Neural cell (in vitro differentiated cells): ENCODE measurements around the gene PPP1R14B. TPM values are rescaled to one million over a fixed set of nuclear protein-coding genes. Genes with fewer than 3 reads are reported as not detected.

Experiments
- H2AFZ ChIP-seq: fragments of 200-600, 300-800 bp; sonication (generic), shearing (Covaris generic); 2 replicates; pipeline ENCODE4 v1.6.0; 2014; ENCODE audit warnings: low read depth, mild to moderate bottlenecking, antibody characterized with exemption, low read length, moderate library complexity
- H3F3A ChIP-seq: fragments of 200-600 bp; shearing (Covaris generic); 2 replicates; pipeline ENCODE4 v1.6.1; 2016; ENCODE audit warnings: mild to moderate bottlenecking, moderate library complexity, mixed read lengths, antibody characterized with exemption, low read length; ENCODE audit not compliant: insufficient read depth, poor library complexity, severe bottlenecking
- H3K27ac ChIP-seq: fragments of 200-600, 300-800 bp; sonication (generic), shearing (Covaris generic); 2 replicates; pipeline ENCODE4 v1.5.1; 2014; ENCODE audit warnings: mild to moderate bottlenecking, low read length, moderate library complexity
- H3K27me3 ChIP-seq: fragments of 300-800, 200-600 bp; sonication (generic), shearing (Covaris generic); 2 replicates; pipeline ENCODE4 v1.6.0; 2014; ENCODE audit warnings: mild to moderate bottlenecking, low read depth, low read length, moderate library complexity; ENCODE audit not compliant: insufficient read depth
- H3K36me3 ChIP-seq: fragments of 300-800, 200-600 bp; sonication (generic), shearing (Covaris generic); 2 replicates; pipeline ENCODE4 v1.5.1; 2014; ENCODE audit warnings: mild to moderate bottlenecking, antibody characterized with exemption, low read length, moderate library complexity; ENCODE audit not compliant: insufficient read depth
- H3K4me2 ChIP-seq: fragments of 300-800, 200-600 bp; sonication (generic), shearing (Covaris generic); 2 replicates; pipeline ENCODE4 v1.6.0; 2014; ENCODE audit warnings: mild to moderate bottlenecking, low read length
- H3K4me3 ChIP-seq: fragments of 300-800, 200-600 bp; sonication (generic), shearing (Covaris generic); 2 replicates; pipeline ENCODE4 v1.5.1; 2014; ENCODE audit warnings: mild to moderate bottlenecking, low read length, moderate library complexity
- H3K79me2 ChIP-seq: fragments of 200-600 bp; shearing (Covaris generic); replicated peaks from 2 replicates; pipeline ENCODE4 v1.6.0; 2014; ENCODE audit warnings: mild to moderate bottlenecking, low read length, moderate library complexity; ENCODE audit not compliant: insufficient read depth
- H3K9ac ChIP-seq: fragments of 300-800, 200-600 bp; sonication (generic), shearing (Covaris generic); 2 replicates; pipeline ENCODE4 v1.6.1; 2016; ENCODE audit warnings: mild to moderate bottlenecking, low read length, mixed read lengths
- H3K9me2 ChIP-seq: fragments of 200-600 bp; shearing (Covaris generic); 2 replicates; pipeline ENCODE4 v1.6.1; 2016; ENCODE audit warnings: mild to moderate bottlenecking, low read length, mixed read lengths; ENCODE audit not compliant: insufficient read depth
- H3K9me3 ChIP-seq: fragments of 200-600, 300-800 bp; sonication (generic), shearing (Covaris generic); 2 replicates; pipeline ENCODE4 v1.6.1; 2016; ENCODE audit warnings: mild to moderate bottlenecking, mixed run types, low read length, moderate library complexity, mixed read lengths
- H4K20me1 ChIP-seq: fragments of 200-600 bp; shearing (Covaris generic); 2 replicates; pipeline ENCODE4 v1.6.1; 2016; ENCODE audit warnings: mild to moderate bottlenecking, mixed run types; ENCODE audit not compliant: insufficient read depth
- EP300 ChIP-seq: fragments of 450-650 bp; conservative IDR thresholded peaks from 2 replicates; pipeline ENCODE4 v1.6.1; 2014; ENCODE audit warnings: antibody characterized with exemption, mild to moderate bottlenecking, moderate library complexity; ENCODE audit not compliant: poor library complexity, severe bottlenecking
- EZH2 ChIP-seq: fragments of 200-600, 300-800 bp; shearing (Covaris generic), sonication (generic); IDR thresholded peaks from 2 replicates; pipeline ENCODE4 v1.6.1; 2014; ENCODE audit warnings: antibody characterized with exemption, low read length, borderline replicate concordance, mild to moderate bottlenecking; ENCODE audit not compliant: insufficient read depth, poor library complexity, severe bottlenecking
- MXI1 ChIP-seq: fragments of 450-650 bp; conservative IDR thresholded peaks from 2 replicates; pipeline ENCODE4 v1.6.1; 2014; ENCODE audit warnings: antibody characterized with exemption, mild to moderate bottlenecking; ENCODE audit not compliant: poor library complexity, severe bottlenecking
- POLR2AphosphoS5 ChIP-seq: IDR thresholded peaks from 2 replicates; pipeline ENCODE4 v1.6.1; 2012
- RAD21 ChIP-seq: fragments of 450-650 bp; conservative IDR thresholded peaks from 2 replicates; pipeline ENCODE4 v1.6.1; 2014; ENCODE audit warnings: antibody characterized with exemption, mild to moderate bottlenecking, moderate library complexity
- SMC3 ChIP-seq: fragments of 450-650 bp; conservative IDR thresholded peaks from 2 replicates; pipeline ENCODE4 v1.6.1; 2014; ENCODE audit warnings: antibody characterized with exemption, mild to moderate bottlenecking, moderate library complexity; ENCODE audit not compliant: poor library complexity
- TAF1 ChIP-seq: IDR thresholded peaks from 2 replicates; pipeline ENCODE4 v1.6.1; 2012; ENCODE audit warnings: low read depth
- polyA plus RNA-seq: library from polyadenylated mRNA; depleted of rRNA; stranded (reverse); fragments of >200 nt; gene quantifications from 2 replicates; pipeline ENCODE4 v1.2.3, GENCODE V29; 2014
- TF ChIP-seq, protein P1 (sequence below): fragments of 450-650 bp; IDR thresholded peaks from 2 replicates; pipeline ENCODE4 v1.5.1; 2014; ENCODE audit warnings: antibody characterized with exemption, mild to moderate bottlenecking, moderate library complexity; ENCODE audit not compliant: poor library complexity, severe bottlenecking
- TF ChIP-seq, protein P2 (sequence below): IDR thresholded peaks from 2 replicates; pipeline ENCODE4 v1.6.1; 2012; ENCODE audit warnings: borderline replicate concordance

PPP1R14B gene
- polyA plus RNA-seq, 1 donor from 2014 or later: 400 TPM

DNA sequence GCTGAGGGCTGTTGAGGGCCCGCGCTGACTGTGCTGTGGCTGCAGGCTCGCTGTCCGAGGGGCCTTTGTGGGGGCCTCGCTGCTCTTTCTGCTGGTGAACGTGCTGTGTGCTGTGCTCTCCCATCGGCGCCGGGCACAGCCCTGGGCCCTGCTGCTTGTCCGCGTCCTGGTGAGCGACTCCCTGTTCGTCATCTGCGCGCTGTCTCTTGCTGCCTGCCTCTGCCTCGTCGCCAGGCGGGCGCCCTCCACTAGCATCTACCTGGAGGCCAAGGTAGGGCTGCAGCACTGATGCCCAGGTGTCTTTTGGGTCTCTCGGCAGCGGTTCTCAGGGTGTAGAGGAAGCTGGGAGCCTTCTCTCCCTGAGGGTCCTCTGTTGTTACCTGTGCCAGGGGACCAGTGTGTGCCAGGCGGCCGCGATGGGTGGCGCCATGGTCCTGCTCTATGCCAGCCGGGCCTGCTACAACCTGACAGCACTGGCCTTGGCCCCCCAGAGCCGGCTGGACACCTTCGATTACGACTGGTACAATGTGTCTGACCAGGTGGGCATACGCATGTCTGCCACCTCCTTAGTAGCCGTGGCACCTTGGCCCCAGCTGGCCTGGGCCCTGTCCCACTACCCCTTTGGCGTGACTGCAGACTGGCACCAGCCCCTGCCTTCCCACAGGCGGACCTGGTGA, 41.1 kb upstream of the PPP1R14B start:
- peaks cover 34% of the 10 kb centered on the region for H3K27me3 ChIP-seq
- H3K9me3 ChIP-seq: no peaks in the 10 kb centered on the region
- H2AFZ ChIP-seq: no peak overlapping the region
- no peaks in the 10 kb centered on the region for H3K9me2 ChIP-seq
- H3K9ac ChIP-seq: no peak overlapping the region
- H3K36me3 ChIP-seq: no peaks in the 10 kb centered on the region
- H3K4me3 ChIP-seq: peak overlapping the region; percentile 90
- TF ChIP-seq POLR2AphosphoS5 (no peak), EZH2 (no peak), EP300 (no peak), TAF1 (no peak), SMC3 (no peak), RAD21 (no peak), MXI1 (no peak)
- TF ChIP-seq, protein P1, sequence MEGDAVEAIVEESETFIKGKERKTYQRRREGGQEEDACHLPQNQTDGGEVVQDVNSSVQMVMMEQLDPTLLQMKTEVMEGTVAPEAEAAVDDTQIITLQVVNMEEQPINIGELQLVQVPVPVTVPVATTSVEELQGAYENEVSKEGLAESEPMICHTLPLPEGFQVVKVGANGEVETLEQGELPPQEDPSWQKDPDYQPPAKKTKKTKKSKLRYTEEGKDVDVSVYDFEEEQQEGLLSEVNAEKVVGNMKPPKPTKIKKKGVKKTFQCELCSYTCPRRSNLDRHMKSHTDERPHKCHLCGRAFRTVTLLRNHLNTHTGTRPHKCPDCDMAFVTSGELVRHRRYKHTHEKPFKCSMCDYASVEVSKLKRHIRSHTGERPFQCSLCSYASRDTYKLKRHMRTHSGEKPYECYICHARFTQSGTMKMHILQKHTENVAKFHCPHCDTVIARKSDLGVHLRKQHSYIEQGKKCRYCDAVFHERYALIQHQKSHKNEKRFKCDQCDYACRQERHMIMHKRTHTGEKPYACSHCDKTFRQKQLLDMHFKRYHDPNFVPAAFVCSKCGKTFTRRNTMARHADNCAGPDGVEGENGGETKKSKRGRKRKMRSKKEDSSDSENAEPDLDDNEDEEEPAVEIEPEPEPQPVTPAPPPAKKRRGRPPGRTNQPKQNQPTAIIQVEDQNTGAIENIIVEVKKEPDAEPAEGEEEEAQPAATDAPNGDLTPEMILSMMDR: no peak
- TF ChIP-seq, protein P2, sequence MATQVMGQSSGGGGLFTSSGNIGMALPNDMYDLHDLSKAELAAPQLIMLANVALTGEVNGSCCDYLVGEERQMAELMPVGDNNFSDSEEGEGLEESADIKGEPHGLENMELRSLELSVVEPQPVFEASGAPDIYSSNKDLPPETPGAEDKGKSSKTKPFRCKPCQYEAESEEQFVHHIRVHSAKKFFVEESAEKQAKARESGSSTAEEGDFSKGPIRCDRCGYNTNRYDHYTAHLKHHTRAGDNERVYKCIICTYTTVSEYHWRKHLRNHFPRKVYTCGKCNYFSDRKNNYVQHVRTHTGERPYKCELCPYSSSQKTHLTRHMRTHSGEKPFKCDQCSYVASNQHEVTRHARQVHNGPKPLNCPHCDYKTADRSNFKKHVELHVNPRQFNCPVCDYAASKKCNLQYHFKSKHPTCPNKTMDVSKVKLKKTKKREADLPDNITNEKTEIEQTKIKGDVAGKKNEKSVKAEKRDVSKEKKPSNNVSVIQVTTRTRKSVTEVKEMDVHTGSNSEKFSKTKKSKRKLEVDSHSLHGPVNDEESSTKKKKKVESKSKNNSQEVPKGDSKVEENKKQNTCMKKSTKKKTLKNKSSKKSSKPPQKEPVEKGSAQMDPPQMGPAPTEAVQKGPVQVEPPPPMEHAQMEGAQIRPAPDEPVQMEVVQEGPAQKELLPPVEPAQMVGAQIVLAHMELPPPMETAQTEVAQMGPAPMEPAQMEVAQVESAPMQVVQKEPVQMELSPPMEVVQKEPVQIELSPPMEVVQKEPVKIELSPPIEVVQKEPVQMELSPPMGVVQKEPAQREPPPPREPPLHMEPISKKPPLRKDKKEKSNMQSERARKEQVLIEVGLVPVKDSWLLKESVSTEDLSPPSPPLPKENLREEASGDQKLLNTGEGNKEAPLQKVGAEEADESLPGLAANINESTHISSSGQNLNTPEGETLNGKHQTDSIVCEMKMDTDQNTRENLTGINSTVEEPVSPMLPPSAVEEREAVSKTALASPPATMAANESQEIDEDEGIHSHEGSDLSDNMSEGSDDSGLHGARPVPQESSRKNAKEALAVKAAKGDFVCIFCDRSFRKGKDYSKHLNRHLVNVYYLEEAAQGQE: no peak
- H3F3A ChIP-seq: no peaks in the 10 kb centered on the region
- peaks cover 11% of the 10 kb centered on the region for H3K79me2 ChIP-seq
- no peak overlapping the region for H3K4me2 ChIP-seq
- no peak overlapping the region for H3K27ac ChIP-seq
- no peaks in the 10 kb centered on the region for H4K20me1 ChIP-seq

DNA sequence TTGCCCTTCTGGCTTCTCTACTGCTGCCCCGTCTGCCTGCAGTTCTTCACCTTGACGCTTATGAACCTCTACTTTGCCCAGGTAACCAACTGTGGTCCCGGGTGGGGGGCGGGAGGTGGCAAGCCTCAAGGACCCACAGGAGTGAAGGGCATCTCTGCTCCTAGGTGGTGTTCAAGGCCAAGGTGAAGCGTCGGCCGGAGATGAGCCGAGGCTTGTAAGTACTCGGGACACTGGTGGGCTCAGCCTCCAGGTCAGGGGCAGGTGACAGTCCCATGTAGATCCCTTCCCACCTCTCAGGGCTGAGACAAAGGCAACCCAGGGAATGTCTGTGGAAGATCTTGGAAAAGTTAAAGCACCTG, 40.0 kb upstream of the PPP1R14B start:
- peak overlapping the region; percentile 90 for H3K4me3 ChIP-seq
- no peaks in the 10 kb centered on the region for H3K36me3 ChIP-seq
- TF ChIP-seq MXI1 (no peak), SMC3 (no peak), POLR2AphosphoS5 (no peak), TAF1 (no peak), RAD21 (no peak), EZH2 (no peak), EP300 (no peak)
- TF ChIP-seq, protein P1: no peak
- TF ChIP-seq, protein P2: no peak
- no peak overlapping the region for H2AFZ ChIP-seq
- H3K9me3 ChIP-seq: no peaks in the 10 kb centered on the region
- H3K79me2 ChIP-seq: peaks cover 11% of the 10 kb centered on the region
- peaks cover 24% of the 10 kb centered on the region for H3K27me3 ChIP-seq
- H4K20me1 ChIP-seq: no peaks in the 10 kb centered on the region
- peak overlapping the region; percentile 81 for H3K4me2 ChIP-seq
- H3F3A ChIP-seq: no peaks in the 10 kb centered on the region
- H3K27ac ChIP-seq: no peak overlapping the region
- H3K9ac ChIP-seq: peak overlapping the region; percentile 93
- no peaks in the 10 kb centered on the region for H3K9me2 ChIP-seq
